Hepatocyte (in vitro differentiated cells): ENCODE data around the gene KCNK13. TPM values are rescaled to one million over a fixed set of nuclear protein-coding genes. Genes with fewer than 3 reads are reported as not detected.

ENCODE experiments used
- DNase-seq: peaks from one replicate; pipeline ENCODE4 v3.0.0-alpha.2; 2016; ENCODE audit warnings: low spot score
- H2AFZ ChIP-seq: fragments of 200-600 bp; sonication (generic); 2 replicates; pipeline ENCODE4 v1.6.0; 2016; ENCODE audit warnings: antibody characterized with exemption, mild to moderate bottlenecking
- H3K27ac ChIP-seq: fragments of 200-600 bp; sonication (generic); 2 replicates; pipeline ENCODE4 v1.5.1; 2016; ENCODE audit warnings: mild to moderate bottlenecking
- H3K27me3 ChIP-seq: fragments of 200-600 bp; sonication (generic); 2 replicates; pipeline ENCODE4 v1.6.1; 2016
- H3K36me3 ChIP-seq: fragments of 200-600 bp; sonication (generic); replicated peaks from 2 replicates; pipeline ENCODE4 v1.5.1; 2016; ENCODE audit warnings: low read depth; ENCODE audit not compliant: insufficient read depth
- H3K4me1 ChIP-seq: fragments of 200-600 bp; sonication (generic); 2 replicates; pipeline ENCODE4 v1.5.1; 2016; ENCODE audit warnings: mild to moderate bottlenecking, moderate library complexity; ENCODE audit not compliant: insufficient read depth
- H3K4me2 ChIP-seq: fragments of 200-600 bp; sonication (generic); 2 replicates; pipeline ENCODE4 v1.6.0; 2016
- H3K4me3 ChIP-seq: fragments of 200-600 bp; sonication (generic); 2 replicates; pipeline ENCODE4 v1.5.1; 2016; ENCODE audit warnings: mild to moderate bottlenecking
- H3K79me2 ChIP-seq: fragments of 200-600 bp; sonication (generic); 2 replicates; pipeline ENCODE4 v1.6.0; 2017; ENCODE audit warnings: mild to moderate bottlenecking
- H3K9me2 ChIP-seq: fragments of 200-600 bp; sonication (generic); replicated peaks from 2 replicates; pipeline ENCODE4 v1.6.0; 2017; ENCODE audit warnings: mild to moderate bottlenecking; ENCODE audit not compliant: insufficient read depth
- H3K9me3 ChIP-seq: fragments of 200-600 bp; sonication (generic); 2 replicates; pipeline ENCODE4 v1.5.1; 2016; ENCODE audit warnings: low read depth, mild to moderate bottlenecking
- H4K20me1 ChIP-seq: fragments of 200-600 bp; sonication (generic); 2 replicates; pipeline ENCODE4 v1.6.0; 2016; ENCODE audit warnings: mild to moderate bottlenecking; ENCODE audit not compliant: insufficient read depth, poor library complexity, severe bottlenecking
- CTCF ChIP-seq: fragments of 200-600 bp; sonication (generic); IDR thresholded peaks from 2 replicates; pipeline ENCODE4 v1.5.1; 2016; ENCODE audit warnings: antibody characterized with exemption, mild to moderate bottlenecking; ENCODE audit not compliant: poor library complexity
- EZH2 ChIP-seq: fragments of 200-600 bp; sonication (generic); IDR thresholded peaks from 2 replicates; pipeline ENCODE4 v1.6.1; 2016; ENCODE audit warnings: antibody characterized with exemption, mild to moderate bottlenecking, borderline replicate concordance
- EZH2phosphoT487 ChIP-seq: fragments of 200-600 bp; sonication (generic); IDR thresholded peaks from one replicate; pipeline ENCODE4 v1.6.1; 2018; ENCODE audit warnings: antibody characterized with exemption, mild to moderate bottlenecking, low read depth, moderate library complexity; ENCODE audit not compliant: unreplicated experiment, severe bottlenecking
- WGBS: methylation state at CpG from one replicate; pipeline ENCODE4 v1.1.6; 2016; ENCODE audit warnings: low lambda C conversion rate; ENCODE audit errors: missing lambda C conversion rate; 5-methylcytosine and 5-hydroxymethylcytosine counted together
- polyA plus RNA-seq: library from polyadenylated mRNA; unstranded; fragments of >200 nt; fragmentation: Nextera tagmentation; extraction: Ambion mirVana; gene quantifications from 2 replicates; pipeline ENCODE4 v1.2.1, GENCODE V29; 2016
- total RNA-seq: library from RNA; depleted of rRNA; stranded (reverse); fragments of >200 nt; gene quantifications from 2 replicates; pipeline ENCODE4 v1.2.3, GENCODE V29; 2014

Gene KCNK13
- total and polyA plus RNA-seq, 2 experiments from 2014 or later = 0.15 to 0.47 TPM

GRCh38 chr14:90126260-90126659 lies 64.5 kb downstream of the KCNK13 start:
- 97% methylated on average over 15 of the region's 15 CpGs for WGBS
- H3K4me1 ChIP-seq = no peaks in the 10 kb centered on the region

GRCh38 chr14:90132821-90133570 lies 71.2 kb downstream of the KCNK13 start:
- Histone ChIP-seq H3K4me1 (no peaks in the 10 kb centered on the region), H3K9me3 (no peaks in the 10 kb centered on the region), H3K4me3 (no peak overlapping the region), H3K9me2 (no peaks in the 10 kb centered on the region), H4K20me1 (no peaks in the 10 kb centered on the region), H3K27ac (no peak overlapping the region), H3K27me3 (no peaks in the 10 kb centered on the region), H3K79me2 (no peaks in the 10 kb centered on the region), H3K36me3 (no peaks in the 10 kb centered on the region), H2AFZ (no peak overlapping the region), H3K4me2 (no peak overlapping the region)
- WGBS = 63% methylated on average over 10 of the region's 10 CpGs
- no peak for DNase-seq
- TF ChIP-seq EZH2 (no peak), EZH2phosphoT487 (no peak), CTCF (no peak)

More at GRCh38 chr14:90126260-90126659, 64.5 kb downstream of the KCNK13 start:
- no peak overlapping the region for H3K4me3 ChIP-seq
- no peak for DNase-seq
- no peaks in the 10 kb centered on the region for H3K79me2 ChIP-seq
- no peaks in the 10 kb centered on the region for H3K9me3 ChIP-seq
- H3K27me3 ChIP-seq = no peaks in the 10 kb centered on the region
- no peaks in the 10 kb centered on the region for H4K20me1 ChIP-seq
- no peak overlapping the region for H3K4me2 ChIP-seq
- no peaks in the 10 kb centered on the region for H3K36me3 ChIP-seq
- no peak for TF ChIP-seq CTCF
- no peak for TF ChIP-seq EZH2
- no peak for TF ChIP-seq EZH2phosphoT487
- no peak overlapping the region for H3K27ac ChIP-seq
- H3K9me2 ChIP-seq = no peaks in the 10 kb centered on the region
- no peak overlapping the region for H2AFZ ChIP-seq

- H3K4me1 ChIP-seq = no peaks in the 10 kb centered on the region
- TF ChIP-seq EZH2 (no peak), EZH2phosphoT487 (no peak), CTCF (no peak)
- 90% methylated on average over 4 of the region's 4 CpGs for WGBS
- no peak overlapping the region for H2AFZ ChIP-seq
- no peaks in the 10 kb centered on the region for H3K36me3 ChIP-seq
- H3K4me2 ChIP-seq = no peak overlapping the region
- H3K27me3 ChIP-seq = no peaks in the 10 kb centered on the region
- DNase-seq = no peak
- H4K20me1 ChIP-seq = no peaks in the 10 kb centered on the region
- no peak overlapping the region for H3K27ac ChIP-seq
- H3K4me3 ChIP-seq = no peak overlapping the region
- H3K9me3 ChIP-seq = no peaks in the 10 kb centered on the region
- H3K9me2 ChIP-seq = no peaks in the 10 kb centered on the region
- no peaks in the 10 kb centered on the region for H3K79me2 ChIP-seq
Measured at GRCh38 chr14:90136904-90137303, 75.1 kb downstream of the KCNK13 start.
